Epithelial cell of prostate (primary cell): ENCODE data around the gene CNDP2.

Experiments used
- DNase-seq: peaks from one replicate; pipeline ENCODE4 v3.0.0-alpha.2; 2011; ENCODE audit warnings: low read depth, low spot score
- H3K27ac ChIP-seq: fragments of 450-650 bp; 2 replicates; pipeline ENCODE4 v1.5.1; 2017; ENCODE audit warnings: mild to moderate bottlenecking

The CNDP2 gene

DNA sequence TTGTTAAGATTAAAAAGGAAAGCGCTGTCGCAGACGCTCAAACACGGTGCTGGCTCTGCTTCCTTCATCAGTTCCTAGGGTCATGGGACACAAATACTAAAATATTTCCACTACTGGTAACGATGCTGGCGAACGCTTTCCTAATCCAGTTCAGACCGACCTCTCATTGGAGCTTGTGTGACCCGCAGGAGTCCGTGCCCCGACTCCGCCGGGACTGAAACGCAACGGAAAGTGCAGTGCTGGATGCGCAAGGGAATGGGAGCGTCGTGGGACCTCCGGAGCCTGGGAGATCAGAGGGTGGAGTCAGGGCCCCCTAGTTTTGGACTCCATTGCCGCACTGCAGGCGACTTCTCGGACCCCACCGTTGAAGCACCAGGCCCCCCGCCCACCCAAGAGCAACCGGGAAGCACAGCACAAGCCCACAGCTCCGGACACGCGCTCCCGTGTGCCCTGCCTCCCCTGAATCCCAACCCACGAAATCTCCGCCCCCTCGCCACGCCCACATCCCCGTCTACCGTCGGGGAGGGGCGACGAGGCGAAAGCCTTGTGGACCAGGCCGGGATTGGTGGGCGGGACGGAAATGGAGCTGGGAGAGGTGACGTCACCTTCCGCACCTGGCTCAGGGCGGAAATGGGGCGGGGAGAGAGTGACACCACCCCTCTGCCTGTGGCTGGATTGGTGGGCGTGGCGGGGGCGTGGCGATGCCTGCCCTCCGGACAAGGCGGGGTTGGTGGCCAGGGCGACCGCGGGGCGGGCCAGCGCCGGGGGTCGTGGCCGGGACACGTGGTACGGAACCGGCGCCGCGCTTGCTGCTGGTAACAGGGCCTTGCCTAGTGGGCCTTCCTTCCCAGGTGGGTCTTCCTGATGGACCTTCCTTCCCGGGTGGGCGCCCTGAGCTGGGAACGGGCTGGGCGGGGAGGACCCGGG, at the start of gene CNDP2:
Gene CNDP2 (plus strand): TSS at position 783 of the 927 bp plus-strand sequence. CDS start 3,611 bp downstream, outside the sequence.
- peak within 1 kb of the TSS; percentile 88 for H3K27ac ChIP-seq
- peak; percentile 84 for DNase-seq

- no peak overlapping the region for H3K27ac ChIP-seq
- no peak for DNase-seq
Observed at GRCh38 chr18:74446631-74447403, 49.3 kb upstream of the CNDP2 start.

DNA sequence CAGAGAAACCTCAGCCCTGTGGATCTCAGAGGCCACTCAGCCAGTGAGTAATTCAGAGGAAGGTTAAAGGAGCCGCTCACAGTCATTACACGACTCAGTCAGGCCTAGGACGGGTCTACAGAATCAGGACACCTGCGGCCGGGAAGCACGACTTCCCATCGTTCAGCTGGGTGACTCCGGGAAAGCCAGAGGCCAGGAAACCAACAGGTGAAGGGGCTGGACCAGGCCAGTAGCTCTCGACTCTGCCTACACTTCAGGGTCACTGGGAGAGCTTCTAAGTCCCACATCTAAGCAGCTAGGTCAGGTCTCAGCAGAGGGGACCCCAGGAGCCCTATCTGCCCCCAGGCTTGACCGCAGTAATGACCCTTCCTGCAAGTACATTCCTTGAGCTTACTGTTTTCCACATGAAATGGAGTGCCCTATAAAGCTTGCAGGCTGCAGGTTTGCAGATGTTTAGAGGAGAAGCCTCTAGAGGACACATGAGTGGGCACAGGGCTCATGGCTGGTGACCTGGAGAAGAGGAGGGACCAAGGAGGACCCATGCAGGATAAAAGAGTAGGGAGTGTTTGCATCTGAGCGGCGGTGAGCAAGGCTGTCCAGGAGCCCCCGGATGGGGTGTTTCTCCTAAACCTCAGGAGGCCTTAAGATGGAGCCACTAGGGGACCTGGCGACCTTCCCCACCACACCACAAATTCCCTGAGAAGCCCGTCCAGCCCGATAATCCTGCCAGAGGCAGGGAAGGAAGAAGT, 48.6 kb upstream of the CNDP2 start:
- DNase-seq, result no peak
- H3K27ac ChIP-seq, result no peak overlapping the region

- no peak overlapping the region for H3K27ac ChIP-seq
- no peak for DNase-seq
Observed at GRCh38 chr18:74450626-74451025, 45.5 kb upstream of the CNDP2 start.

DNA sequence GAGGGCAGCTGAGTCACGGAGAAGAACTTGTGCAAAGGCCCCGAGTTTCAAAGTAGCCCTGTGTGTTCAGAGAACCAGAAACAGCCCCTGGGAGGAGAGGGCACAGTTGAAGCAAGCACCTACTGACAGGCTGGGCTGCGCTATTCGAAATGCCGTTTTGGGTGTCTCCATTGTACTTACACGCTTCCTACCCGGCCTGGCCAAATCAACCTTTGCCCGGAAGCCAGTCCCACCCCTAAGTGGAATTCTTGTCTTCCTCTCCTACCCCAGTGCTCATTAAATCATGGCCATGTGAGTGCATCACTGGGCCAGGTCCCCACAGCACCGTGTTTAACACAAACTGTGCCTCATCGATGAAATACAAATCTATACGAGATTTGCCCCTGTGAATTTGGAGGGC, 45.0 kb upstream of the CNDP2 start:
- no peak for DNase-seq
- no peak overlapping the region for H3K27ac ChIP-seq

GRCh38 chr18:74453016-74453566, 43.1 kb upstream of the CNDP2 start:
- no peak overlapping the region for H3K27ac ChIP-seq
- DNase-seq, result no peak

GRCh38 chr18:74453642-74454198, 42.4 kb upstream of the CNDP2 start:
- no peak for DNase-seq
- H3K27ac ChIP-seq, result no peak overlapping the region

GRCh38 chr18:74454279-74454751, 41.8 kb upstream of the CNDP2 start:
- no peak overlapping the region for H3K27ac ChIP-seq
- no peak for DNase-seq

DNA sequence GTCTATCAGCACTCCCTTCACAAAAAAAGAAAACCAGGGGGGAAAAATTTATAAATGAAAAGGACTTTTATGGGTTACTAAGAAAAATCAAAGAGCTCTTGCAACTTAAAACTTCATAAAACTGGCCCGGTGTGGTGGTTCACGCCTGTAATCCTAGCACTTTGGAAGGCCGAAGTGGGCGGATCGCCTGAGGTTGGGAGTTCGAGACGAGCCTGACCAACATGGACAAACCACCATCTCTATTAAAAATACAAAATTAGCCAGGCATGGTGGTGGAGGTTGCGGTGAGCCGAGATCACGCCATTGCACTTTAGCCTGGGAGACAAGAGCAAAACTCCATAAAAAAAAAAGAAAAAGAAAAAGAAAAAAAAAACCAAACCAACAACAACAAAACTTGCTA, 40.8 kb upstream of the CNDP2 start:
- no peak overlapping the region for H3K27ac ChIP-seq
- DNase-seq, result no peak

GRCh38 chr18:74456017-74456348, 40.2 kb upstream of the CNDP2 start:
- H3K27ac ChIP-seq, result no peak overlapping the region
- no peak for DNase-seq

- no peak for DNase-seq
- H3K27ac ChIP-seq, result no peak overlapping the region
Observed at GRCh38 chr18:74456349-74457042, 39.7 kb upstream of the CNDP2 start.

- DNase-seq, result no peak
- no peak within 1 kb of the TSS for H3K27ac ChIP-seq
Observed at GRCh38 chr18:74457043-74457724, 39.0 kb upstream of the CNDP2 start, which contains the start of gene DIPK1C. DIPK1C (minus strand) TSS chr18:74457308; CDS start chr18:74457259, 49 bp downstream.

DNA sequence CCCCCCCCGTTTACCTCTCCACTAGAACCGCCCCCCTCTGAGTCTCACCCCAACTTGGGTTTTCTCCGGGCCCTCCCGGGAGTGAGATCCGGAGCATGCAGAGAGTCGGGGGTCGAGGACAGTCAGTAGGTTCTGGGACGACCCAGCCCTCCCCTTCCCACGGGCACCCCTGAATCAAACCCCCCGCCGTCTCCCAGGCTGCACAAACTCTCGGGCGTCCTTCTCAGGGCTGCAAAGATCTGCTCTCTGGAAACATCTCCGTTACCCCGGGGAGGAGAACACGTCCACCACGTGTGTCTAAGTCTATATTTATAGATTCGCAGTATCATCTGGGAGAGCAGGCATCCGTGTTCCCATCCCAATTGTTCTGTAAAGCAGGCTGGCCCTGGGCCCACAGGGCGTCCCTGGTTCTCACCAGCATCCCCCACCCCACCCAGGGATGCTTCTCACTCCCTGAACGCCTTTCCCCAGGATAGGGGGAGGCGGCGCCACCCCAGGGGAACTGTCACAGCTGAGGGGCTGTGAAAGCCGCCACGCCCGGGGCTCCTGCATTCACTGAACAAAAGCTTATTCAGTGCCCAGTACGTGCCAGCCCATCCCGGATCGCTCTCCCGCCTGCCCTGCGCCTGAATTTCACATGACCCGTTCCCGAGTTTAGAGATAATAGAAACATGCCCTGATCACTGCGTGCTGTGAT, 38.3 kb upstream of the CNDP2 start:
- DNase-seq, result no peak
- H3K27ac ChIP-seq, result no peak overlapping the region

GRCh38 chr18:74459889-74460288, 36.3 kb upstream of the CNDP2 start:
- no peak overlapping the region for H3K27ac ChIP-seq
- no peak for DNase-seq

GRCh38 chr18:74460825-74461224, 35.3 kb upstream of the CNDP2 start:
- no peak for DNase-seq
- no peak overlapping the region for H3K27ac ChIP-seq

DNA sequence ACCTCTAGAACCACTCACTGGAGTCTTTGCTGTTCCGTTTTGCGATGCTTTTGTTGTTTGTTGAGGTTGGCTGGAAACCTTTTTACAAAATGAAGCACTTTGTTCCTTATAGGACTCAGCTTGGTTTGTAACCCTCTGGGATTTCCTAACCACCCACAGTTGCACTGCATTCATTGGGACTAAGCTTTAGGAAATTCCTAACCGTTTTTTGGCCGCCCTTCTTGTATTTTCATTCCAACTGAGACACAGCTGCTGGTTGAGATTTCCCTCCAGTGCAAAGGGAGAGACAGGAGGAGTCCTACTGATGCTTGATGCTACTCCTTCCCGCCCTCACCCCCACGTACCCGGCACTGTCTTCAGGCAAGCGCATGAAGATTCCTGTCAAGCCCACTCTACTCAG, 32.9 kb upstream of the CNDP2 start:
- no peak overlapping the region for H3K27ac ChIP-seq
- no peak for DNase-seq

GRCh38 chr18:74463983-74464382, 32.2 kb upstream of the CNDP2 start:
- no peak for DNase-seq
- H3K27ac ChIP-seq, result no peak overlapping the region

DNA sequence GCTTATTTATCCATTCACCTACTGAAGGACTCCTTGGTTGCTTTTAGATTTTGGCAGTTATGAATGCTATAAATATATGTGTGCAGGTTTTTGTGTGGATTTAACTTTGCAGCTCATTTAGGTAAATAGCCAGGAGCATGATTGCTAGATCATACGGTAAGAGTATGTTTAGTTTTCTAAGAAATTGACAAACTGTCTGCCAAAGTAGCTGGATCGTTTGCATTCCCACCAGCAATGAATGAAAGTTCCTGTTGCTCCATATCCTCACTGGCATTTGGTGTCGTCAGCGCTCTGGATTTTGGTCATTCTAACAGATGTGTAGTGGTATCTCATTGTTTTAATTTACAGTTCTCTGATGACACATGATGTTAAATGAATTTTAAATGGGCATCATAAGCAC, 30.4 kb upstream of the CNDP2 start:
- no peak for DNase-seq
- H3K27ac ChIP-seq, result no peak overlapping the region
